ENCODE data around the gene SLC6A12.
"Not testable (repeated sequence)": the region's sequence is repeated elsewhere in the genome, so short reads cannot be mapped to it uniquely, and the experiment has no call there.

SLC6A12 gene

DNA sequence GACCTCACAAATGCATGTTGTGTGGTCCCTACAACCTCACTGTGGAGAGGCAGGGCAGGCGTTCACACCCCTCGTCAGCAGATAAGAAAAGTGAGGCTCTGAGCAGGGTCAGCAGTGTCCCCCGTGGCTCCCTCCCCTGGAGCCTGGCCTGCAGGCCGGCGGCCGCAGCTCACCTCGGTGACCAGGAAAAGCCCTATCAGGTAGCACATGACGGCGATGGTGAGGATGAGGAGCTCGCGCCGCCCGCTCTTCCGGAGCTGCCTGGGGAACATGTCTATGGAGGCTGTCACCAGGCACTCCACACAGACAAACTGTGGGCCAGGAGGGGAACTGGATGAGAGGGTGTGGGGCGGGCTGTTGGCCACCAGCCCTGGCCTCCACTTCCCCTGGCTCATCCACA, 18.0 kb downstream of the SLC6A12 start:
- no peak for DNase-seq

DNA sequence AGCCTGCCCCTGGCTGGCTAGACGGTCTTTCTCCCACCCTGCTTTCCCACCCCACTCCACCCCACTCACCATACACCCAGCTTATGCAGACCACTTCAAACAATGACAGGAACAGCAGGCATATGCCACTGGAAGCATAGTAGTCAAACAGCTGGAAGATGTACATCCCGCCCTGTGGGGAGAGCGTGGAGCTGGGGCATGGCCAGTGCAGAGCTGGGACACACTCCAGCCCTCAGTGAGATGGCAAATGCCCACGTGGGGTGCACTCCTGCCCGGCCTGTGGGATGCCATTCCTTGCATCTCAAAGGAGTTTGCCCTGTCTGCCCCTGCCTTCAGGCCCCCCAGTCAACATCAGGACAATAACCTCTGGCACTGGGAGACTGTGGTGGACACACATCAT, 18.8 kb downstream of the SLC6A12 start:
- DNase-seq, result no peak

DNA sequence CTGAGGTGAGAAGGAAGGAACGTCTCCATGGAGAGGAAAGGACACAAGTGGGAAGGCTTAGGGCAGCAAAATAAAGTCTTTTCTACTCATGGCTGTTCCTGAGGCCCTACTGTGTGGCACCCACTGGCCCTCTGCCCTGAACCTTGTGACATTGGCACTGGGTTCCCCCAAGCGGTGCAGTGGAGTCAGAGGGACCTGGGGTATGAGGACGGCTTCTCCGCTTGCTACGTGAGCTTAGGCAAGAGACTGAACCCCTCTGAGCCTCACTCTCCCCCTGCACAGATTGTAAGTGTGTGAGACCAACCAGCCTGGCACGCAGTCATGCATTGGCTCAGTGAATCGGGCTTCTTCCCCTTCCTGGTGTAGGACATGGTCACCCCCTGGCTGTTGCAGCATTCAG, 19.7 kb downstream of the SLC6A12 start:
- DNase-seq, result no peak

DNA sequence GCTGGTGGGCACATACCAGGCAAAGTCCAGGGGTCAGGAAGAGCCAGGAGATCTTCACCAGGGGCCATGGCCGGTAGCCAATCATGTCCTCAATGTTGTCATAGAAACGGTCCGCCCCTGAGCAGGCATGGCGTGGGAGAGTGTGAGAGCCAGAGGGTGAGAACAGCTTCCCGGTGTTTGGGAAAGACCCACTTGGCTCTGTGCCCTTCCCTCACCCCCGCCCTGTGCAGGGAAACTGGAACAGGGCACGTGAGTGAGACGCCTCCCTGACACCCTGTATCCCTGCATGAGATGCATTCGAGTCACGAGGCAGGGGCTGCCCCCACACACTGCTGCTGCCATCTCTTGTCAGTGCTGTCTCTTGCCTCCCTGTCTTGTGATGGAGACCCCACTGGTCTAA, 20.7 kb downstream of the SLC6A12 start:
- peak; percentile 55 for DNase-seq

DNA sequence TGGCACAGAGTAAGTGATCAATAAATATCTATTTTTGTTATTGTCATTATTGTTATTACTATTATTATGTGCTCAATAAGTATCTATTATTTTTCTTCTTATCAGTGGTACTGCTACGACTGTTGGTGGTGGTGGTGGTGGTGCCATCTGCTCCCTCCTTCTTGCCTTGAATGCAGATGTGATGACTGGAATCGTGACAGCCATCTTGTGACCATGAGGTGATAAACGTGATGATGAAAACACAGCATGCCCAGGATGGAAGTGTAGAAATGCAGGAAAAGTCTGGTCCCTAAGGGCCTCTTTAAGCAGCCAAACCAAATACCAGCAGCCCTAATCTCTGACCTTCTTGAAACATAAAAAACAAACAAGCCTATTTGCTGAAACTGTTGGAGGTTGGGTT, 22.4 kb downstream of the SLC6A12 start:
- DNase-seq, result no peak

DNA sequence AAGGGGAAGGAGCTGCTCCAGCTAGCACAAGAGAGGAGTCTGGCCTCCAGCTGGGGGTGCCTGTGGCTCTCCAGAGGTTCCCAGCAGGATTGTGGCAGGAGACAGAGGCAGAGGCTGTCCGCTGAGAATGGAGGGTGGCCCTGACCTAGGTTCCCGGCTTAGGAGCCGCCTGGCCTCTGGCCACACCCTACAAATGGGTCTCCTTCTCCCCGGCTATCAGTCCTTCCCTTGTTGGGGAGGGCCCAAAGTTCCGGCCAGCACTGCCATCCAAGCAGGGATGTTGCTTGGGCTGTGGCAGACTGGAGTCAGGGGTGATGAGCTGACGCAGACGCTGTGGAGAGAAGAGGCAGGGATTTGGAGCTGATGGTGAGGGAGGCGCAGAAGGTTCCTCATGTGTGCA, 23.1 kb downstream of the SLC6A12 start:
- DNase-seq, result no peak

DNA sequence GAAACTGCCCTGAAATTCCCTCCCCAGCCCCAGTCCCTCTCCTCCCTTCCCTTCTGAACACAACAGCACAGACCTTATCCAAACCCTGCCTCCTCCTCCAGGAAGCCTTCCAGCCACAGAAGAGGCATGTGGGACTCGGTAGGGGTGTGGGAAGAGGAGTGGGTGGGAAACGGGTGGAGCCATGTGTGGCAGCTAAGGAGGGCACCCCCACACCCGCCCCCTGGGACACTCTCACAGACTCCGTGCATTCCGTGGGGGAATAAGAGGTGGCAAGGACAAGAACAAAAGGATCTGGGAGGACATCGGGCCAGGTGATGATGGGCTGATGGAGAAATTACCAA, 24.4 kb downstream of the SLC6A12 start:
- DNase-seq, result no peak

DNA sequence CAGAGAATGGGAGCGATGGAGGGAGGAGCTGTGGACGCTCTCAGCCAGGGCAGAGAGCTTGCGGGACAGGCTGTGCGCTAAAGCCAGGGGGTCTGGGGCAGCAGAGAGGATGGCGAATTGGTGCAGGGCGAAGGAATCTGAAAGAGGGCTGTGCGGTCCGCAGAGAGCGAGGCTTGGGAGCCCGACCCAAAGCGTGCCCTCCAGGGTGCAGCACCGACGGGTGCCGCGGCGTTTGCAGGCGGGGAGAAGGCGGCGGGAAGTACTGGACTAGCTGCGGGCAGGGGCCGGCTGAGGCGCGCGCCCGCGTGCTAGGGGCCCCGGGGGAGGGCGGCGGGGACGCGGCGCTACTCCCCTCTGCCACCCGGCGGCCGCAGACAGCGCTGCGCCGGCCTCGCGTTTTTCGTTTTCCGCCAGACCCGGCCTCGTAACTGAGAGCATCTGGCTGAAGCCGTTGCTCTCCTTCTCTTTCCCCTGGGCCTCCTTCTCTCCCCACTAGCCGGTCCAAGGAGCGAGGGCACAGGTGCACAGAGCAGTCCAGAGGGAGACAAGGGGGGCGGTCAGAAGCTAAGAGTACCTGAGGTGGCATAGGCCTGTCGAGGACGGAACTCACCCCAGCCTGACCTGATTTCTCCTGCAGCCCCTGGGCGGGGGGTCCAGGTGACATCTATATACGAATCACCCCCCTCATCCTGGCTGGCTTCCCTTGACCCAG, 24.9 kb downstream of the SLC6A12 start:
- DNase-seq, result no peak

DNA sequence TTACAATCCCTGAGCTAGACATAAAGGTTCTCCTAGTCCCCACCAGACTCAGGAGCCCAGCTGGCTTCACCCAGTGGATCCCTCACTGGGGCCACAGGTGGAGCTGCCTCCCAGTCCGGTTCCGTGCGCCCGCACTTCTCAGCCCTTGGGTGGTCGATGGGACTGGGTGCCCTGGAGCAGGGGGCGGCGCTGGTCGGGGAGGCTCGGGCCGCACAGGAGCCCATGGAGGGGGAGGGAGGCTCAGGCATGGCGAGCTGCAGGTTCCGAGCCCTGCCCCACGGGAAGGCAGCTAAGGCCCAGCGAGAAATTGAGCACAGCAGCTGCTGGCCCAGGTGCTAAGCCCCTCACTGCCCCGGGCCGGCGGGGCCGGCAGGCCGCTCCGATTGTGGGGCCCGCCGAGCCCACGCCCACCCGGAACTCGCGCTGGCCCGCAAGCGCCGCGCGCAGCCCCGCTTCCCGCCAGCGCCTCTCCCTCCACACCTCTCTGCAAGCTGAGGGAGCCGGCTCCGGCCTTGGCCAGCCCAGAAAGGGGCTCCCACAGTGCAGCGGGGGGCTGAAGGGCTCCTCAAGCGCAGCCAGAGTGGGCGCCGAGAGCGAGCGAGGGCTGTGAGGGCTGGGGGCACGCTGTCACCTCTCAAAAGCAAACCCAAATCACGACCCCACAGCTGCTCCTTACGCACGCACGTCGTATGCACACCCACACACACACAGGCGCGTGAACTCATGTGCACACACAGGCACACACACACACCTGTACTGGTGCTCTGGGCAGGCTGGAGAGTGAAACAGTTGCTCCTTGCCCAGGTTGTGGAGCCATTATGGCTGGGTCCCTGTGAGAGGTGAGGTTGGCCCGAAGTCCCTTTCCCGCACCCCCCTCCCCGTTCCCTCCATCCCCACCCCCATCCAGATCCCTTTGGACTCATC, 25.7 kb downstream of the SLC6A12 start:
- DNase-seq, result not testable (repeated sequence)

DNA sequence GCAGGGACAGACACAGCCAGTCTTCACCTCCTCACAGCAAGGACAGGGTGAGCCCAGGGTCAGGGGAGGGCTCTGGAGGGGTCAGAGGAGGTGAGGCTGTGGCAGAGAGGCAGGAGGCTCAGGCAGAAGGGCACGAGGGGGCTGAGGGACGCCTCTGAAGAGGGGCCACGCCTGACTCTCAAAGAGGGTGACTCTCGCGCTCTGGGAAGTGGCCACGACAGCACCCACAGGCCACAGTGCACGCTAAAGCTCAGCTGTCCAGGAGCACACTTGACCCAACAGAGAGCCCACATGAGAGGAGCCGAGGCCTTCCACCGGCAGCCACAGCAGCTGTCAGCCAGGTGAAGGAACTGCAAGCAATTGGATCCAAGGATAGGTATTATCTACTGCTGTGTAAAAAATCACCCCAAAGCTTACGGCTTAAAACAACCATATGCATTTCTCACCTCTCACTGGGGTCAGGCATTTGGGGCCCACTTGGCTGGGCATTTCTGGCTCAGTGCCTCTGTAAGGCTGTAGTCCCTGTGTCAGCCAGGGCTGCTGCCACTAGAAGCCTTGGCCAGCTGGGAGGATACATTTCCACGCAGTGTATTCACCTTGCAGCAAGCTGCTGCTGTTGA, 27.8 kb downstream of the SLC6A12 start:
- no peak for DNase-seq

DNA sequence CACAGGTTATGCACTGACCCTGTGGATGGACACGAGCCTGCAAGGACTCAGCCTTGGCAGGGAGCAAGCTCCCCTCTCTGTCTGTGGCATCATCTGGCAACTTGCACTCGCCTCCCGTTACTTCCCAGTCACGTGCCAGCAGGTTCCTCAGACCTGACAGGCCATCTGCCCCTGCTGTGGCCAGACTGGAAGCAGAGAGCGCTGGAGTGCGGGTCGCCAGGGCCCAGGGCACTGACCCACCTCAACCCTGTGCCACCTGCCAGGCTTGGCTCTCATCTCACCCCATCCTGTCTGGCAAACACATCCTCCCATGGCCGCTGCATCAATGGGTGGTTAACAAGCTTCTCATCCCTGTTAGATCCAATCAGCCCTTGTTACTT, 28.4 kb downstream of the SLC6A12 start:
- DNase-seq, result no peak

DNA sequence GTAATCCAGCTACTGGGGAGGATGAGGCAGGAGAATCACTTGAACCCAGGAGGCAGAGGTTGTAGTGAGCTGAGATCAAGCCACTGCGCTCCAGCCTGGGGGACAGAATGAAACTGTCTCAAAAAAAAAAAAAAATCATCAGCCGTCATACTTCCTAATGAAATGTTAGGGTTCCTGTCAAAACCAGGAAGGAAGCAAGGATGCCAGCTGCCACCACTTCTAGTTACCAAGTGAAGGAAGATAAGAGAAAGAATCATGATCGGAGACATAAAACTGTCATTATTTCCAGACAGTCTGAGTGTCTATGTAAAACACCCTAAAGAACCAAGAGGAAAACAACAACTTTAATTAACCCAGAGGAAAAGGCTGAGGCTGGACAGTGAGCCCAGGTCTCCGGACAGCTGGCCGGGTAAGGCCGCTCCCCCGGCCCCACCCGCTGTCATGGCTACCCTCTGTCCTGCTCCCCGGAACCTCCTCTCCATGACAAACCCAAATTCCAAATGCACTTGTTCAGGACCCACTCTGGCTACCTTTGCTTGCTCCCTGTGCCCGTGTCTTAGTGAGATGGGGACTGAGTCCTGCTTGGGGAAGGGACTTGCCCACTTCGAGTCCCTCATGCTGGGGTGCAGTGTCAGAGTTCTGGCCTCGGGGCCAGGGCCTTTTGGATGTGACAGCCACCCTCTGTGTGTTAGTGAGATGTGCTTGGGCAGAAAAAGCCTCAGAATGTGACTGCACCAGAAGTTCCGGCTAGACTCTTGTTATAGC, 29.0 kb downstream of the SLC6A12 start:
- no peak for DNase-seq

DNA sequence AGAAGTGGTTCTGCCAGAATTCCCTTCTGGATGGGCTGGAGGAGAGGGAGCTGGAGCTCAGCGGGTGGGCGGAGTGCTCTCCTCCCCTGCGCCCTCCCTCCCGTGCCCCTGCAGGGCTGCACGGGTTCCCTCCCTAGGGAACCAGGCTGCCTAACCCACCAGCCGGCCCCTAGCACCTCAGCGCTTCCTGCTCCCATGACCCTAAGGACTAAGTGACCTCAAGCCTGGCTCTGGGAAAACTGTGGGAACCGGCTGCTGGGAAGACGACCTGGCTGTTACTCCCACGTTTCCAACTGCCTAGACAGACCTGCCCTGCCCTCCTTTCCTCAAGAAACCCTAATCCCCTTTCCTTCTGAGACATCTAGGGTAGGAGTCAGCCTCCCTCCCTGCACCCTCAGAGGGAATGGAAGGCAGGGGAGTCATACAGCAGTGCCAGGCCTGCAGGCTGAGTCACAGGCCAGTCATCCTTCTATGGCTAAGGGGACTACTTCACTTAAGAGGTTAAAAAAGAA, 31.5 kb downstream of the SLC6A12 start:
- no peak for DNase-seq

DNA sequence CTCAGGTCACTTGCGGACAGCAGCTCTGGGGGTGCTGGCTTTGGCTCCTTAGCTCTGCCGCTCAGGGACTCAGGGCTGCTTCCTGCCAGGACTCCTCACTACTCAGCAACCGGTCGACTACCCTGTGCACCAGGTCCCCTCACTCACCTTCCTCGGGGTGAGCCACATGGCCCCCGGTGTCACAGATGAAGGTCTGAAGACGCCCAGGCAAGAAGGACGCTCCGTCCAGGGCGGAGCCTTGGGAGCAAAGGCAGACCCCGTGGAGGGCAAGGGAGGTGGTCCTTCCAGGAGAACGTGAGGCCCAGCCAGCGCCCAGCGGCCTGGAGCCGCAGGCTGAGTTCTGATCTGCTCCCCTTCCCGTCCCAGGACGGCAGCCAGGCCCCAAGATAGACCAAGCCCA, 32.0 kb downstream of the SLC6A12 start:
- DNase-seq, result no peak

DNA sequence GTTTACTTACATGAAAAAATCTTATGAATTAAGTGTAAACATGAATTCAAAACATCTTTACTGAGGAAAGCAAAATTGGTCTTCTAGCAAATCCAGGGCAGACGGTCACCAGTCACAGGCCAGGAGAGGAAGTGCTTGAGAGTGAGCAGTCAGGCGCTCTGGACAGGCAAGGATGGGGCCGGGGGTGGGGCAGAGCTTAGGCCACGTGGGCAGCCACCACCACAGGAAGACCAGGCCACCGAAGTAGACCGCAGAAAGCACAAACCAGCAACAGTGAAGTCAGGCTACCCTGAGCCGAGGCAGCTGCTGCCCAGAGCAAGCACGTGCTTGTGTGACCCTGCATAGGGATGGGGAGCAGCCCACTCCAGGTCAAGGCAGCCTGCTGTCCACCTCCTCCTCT, 33.5 kb downstream of the SLC6A12 start:
- DNase-seq, result no peak

DNA sequence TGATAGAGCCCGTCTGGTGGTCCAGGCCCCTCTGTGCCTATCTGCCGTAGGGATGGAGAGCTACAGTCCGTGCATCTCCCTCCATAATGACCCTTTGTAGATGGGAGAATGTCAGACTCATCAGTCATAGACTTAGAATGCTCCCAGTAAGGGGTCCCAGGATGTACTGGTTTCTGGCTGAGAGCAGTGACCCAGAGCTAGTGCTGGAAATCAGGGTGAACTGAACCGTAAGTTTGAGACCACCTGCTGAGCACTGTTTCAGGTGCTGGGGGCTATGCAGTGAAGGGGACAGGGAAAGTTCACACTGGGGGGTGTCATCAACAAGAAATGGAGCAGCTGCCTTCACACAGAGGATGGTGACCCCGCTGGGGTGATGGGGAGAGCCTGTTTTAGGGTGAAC, 34.1 kb downstream of the SLC6A12 start:
- no peak for DNase-seq

DNA sequence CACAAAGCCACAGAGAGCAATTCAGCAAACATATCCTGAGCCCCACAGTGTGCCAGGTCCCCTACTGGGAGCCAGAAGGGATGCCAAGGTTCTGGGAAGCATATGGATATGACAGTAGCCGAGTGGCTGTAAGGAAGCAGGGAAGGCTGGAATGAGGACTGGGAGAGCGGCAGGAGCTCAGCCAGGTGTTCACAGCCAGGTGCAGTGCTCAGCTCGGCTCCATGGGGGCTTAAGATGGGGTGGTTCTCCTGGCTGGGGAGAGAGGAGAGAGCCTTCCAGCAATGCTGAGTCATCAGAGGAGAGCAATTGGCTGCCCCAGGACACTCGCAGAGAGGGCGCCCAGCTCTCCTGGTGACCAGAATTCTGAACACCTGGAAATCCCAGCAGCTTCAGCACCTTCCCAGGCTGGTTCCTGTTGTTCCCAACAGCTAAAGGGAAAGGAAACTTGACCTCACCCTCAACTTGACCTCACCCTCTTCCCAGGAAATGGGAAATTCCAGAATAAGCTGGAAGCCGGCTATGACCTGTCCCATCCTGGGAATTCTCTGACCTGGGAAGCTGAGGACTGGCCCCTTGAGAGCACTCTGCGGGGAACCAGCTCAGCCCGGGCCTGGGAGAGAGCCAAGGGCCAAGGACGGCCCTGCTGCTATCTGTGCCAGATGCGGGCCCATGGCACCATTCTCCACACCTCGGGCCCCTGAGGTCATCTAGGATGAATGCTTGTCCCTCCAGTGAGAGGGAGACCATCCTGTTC, 34.6 kb downstream of the SLC6A12 start:
- peak; percentile 77 for DNase-seq

DNA sequence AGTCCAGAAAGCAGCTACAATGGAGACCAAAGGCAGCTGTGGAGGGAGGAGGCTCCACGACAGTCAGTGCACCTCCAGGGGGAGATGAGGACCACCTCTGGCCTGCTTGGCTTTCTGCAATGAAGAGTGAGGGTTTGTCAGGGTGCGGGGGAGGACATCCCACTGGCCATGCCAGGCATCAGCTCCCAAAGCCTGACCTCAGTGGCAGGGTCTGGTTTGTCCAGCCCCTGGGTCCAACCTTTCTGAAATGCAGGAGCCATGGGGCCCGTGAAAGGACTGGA, 35.2 kb downstream of the SLC6A12 start:
- DNase-seq, result no peak

DNA sequence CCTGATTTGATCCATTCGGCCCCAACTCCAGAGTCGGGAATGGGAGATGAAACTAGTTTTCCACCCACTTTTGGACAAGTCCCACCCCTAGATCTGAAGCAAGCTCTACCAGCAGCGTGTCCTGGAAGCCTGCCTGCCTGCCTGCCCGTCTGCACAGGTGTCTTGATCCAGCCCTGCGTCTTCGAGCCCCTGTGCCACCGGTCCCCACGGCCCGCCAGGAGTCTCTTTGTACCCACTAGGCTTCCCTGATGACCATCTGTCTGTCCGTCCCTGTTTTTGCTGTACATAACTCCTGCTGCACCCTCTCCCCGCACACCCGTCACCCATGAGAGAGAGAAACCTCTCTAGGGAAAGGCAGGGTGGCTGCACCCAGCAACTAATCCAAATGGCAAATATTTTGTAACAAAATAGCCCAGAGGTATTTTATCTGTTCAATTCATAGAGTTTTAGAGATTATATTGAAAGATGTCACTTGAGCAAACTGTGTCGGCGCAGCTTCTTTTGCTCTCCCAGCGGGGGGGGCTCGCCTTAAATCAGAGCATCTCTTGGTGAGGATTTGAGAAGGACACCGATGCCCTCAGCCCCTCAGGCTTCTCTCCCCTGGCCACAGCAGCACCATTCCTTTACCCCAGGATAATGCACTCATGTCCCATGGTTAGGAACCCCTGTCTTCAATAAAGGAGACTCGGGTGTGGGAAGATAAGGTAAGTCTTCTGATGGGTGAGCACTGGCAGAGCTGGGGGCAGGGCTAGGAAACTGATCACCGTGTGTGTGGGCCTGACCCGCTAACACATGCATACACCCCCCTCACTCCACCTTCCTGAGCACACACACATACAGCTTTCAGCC, 35.8 kb downstream of the SLC6A12 start:
- DNase-seq, result no peak

DNA sequence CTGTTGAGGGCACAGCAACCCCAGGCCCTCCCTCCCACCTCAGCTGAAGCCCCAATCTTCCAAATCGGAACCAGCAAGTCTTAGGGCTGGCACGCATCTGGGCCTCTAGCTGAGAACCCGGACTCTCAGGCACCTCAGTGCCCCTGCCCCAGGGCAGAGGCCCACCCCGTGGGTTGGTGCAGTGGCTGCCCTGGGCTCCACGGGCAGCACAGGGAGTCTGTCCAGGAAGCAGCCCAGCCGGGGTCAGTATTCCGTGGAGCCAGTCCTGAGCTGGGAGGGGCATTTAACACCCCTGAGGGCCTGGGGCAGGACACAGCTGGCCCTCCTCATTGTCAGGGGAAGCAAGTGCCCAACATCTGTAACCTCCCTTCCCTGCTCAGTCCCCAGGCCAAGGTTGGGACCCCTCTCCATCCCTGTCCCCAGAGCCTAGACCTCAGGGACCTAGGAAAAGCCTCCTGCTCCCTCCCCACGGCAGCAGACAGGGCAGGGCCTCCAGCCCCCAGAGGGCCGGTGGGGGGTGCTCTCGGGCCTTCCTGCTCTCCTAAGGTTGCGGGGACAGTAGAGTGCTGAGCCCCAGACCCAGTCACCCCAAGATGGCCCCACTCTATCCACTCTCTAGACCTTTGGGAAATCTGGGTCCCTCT, 36.5 kb downstream of the SLC6A12 start:
- DNase-seq, result no peak
